RPMI8226 (cell line): ENCODE measurements around the gene CALML3.
"Not testable (repeated sequence)": the region's sequence is repeated elsewhere in the genome, so short reads cannot be mapped to it uniquely, and the experiment has no call there.

Experiments
- DNase-seq: peaks from one replicate; pipeline ENCODE4 v3.0.0-alpha.2; 2015

The CALML3 gene

DNA sequence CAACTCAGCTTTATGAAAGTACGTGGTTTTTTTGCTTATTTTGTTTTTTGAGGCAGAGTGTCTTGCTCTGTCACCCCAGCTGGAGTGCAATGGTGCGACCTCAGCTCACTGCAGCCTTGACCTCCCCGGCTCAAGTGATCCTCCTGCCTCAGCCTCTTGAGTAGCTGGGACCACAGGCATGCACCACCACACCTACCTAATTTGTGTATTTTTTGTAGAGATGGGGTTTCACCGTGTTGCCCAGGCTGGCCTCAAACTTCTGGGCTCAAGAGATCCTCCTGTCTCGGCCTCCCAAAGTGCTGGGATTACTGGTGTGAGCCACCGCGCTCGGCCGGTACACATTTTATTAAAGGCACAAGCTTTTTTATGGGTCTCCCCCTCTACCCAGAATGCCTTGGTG is 34.3 kb downstream of the CALML3 start:
- not testable (repeated sequence) for DNase-seq

DNA sequence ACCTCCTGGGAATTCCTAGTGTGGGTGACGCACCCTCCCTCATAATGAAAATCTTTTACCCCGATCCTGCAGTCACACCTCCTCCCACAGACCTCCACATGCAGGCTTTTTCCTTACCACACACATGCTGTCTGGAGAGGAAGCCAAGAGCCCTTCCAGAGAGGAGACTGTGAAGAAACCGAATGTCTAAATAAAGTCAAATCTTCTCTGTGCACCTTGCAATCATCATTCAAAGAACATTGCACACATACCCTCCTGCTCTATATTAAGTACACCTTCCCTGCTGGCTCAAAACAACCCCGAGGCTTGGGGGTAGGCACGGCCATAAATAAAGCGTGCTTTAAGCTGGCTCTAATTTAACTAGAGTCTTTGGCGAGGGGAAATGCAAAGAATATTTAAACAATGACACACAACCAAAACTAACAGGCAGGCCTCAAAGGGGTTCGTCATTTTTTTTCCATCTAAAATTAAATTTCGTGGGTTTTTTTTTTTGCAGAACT is 34.9 kb downstream of the CALML3 start:
- no peak for DNase-seq

DNA sequence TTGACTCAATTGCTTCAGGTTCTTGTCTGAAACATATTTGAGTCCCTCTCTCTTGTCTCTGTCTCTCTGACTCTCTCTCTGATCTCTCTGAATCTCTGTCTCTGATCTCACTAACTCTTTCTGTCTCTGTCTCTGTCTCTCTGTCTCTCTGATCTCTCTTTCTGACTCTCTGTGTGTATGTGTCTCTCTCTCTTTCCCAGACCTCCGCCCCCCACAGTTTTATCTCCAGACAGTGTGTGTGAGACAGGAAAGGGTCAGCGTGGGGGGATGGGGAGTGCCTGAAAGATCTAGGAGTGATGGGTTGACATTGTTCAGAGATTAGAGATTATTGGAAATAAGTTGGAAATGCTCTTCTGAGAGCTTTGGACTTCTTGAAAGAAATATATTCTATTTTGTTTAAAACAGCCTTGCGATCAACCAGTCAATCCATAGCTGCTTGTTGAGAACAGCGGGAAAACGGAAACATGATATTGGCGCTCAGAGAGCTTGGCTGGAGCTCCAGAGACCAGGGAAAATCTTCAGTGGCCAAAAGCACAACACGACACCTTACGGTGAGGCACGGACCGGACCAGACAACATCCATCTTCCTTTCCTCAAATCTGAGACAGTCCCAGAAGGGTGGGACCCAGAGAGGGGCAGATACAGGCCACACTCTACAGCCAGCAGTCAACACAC is 35.5 kb downstream of the CALML3 start:
- no peak for DNase-seq

DNA sequence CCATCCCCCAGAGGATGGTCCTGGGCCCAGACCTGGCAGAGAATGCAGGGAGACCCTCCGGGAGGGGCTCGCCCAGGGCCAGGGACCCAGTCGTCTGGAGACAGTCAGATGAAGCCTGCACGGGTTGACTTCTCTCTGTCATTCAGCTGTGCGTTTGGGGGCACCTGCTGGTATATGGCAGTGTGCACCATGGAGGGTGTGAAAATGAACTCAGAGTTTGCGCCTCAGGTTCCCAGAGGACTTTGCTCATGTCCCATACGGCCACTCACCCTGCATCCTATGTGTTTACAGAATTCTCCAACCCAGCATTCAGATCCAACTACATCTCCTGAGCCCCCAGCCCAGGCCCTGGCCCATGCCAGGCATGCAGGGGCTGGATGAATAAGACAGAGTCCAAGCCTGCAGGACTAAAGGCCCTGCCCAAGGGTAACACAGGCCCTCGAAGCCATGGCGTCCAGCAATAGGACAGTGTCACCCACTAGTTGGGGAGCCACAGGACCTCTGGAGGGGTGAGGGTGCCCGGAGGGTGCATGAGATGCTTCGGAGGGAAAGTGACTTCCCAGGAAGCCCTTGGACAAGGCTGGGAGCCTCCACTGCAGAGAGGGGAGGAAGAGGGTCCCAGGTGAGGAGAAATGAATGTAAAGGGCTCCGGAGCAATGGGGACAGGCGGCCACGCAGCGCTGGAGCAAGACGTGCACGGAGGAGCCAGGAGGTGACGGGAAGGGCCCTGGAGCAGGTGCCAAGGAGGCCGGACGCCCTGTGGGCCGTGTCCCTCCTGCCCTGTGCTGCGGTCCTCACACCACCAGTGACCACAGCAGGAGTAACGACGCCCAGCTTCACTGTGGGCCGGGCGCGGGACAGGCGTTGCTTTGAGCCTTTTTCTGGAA is 36.3 kb downstream of the CALML3 start:
- no peak for DNase-seq

DNA sequence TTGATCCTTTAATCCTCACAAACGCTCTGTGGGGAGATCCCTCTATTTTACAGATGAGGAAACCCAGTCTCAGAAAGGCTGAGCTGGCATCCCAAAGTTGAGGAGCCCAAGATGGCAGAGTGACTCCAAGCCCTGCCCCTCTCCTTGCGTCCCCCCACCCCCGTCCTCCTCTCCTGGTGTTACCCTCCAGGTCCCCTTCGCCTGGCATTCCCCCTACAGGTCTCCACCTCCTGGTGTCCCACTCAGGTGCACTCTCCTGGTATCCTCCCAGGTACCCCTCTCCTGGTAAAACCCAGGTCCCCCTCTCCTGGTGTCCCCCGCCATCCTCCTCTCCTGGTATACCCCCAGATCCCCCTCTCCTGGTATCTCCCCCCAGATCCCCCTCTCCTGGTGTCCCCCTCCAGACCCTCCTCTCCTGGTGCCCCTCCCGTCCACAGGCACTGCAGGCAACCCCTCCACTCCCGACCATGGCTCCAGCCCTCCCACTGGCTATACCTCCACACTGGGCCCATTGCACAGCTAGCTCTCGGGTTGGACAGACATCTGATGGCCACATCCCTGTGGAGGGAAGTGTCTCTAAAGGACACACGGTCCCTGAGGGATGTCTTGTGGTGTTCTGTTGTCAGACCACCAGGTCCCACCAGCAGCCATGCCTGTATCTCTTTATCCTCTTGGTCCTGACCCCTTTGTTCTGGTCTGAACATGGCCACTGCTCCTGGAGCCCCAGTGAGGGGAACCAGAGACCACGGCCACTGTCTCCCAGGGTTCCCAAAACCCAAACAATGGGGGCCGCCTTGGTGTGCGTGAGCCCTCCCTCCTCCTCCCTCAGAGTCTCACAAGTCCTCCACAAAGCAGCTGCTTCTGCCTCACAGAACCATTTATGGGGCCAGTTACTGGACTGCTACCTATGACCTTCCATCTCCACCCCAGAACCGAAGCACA is 37.2 kb downstream of the CALML3 start:
- no peak for DNase-seq

DNA sequence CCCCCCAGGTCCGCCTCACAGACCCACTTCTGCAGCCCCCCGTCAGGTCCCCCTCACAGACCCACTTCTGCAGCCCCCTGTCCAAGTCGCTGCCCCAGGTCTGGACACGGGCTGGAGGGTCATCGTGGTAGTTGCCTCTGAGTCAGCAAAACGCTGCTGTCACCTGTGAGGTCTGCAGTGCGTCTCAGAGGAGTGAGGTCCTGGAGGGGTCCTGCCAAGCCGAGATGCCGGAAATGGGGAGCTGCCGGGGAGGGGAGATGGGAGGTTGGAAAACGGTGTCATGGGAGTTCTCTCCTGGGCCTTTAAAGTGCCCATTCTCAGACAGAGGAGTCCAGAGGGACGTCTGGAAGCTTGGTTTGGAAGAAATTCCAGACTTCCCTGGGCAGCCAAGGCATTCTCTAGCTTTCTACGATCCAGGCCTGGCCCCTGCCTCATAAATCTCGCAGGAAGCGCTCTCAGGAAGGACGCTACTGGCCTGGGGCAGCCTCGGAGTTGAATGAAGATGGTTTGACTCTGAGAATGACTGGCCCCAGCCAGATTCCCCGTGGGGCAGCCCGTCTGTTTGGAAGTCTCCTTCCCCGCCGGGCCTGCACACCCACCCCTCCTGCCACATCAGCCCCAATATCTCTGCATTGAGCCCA is 38.7 kb downstream of the CALML3 start:
- no peak for DNase-seq

DNA sequence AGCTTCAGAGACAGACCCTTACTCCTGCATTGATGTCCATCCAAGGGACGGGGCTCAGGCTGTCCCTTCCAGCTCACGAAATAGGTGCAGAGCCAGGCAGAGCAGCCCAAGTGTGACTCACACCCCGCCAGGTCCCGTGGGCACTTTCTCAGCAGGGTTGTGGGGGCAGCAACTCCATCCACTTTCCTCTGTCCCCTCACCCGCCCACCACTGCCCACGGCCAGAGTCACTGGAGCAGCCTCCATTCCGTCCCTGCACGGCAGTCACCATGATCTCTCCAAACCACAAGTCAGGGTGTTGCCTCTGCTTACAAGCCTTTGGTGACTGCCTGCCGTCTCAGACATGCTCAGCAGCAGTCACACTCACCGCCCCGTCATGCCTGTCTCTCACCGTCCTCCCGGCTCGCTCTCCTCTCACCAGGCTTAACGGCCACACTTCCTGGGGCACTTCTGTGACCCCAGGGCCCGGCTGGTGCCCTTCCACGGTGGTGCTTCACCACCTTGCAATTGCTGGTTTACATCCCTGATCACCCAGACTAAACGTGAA is 39.3 kb downstream of the CALML3 start:
- DNase-seq, result no peak

DNA sequence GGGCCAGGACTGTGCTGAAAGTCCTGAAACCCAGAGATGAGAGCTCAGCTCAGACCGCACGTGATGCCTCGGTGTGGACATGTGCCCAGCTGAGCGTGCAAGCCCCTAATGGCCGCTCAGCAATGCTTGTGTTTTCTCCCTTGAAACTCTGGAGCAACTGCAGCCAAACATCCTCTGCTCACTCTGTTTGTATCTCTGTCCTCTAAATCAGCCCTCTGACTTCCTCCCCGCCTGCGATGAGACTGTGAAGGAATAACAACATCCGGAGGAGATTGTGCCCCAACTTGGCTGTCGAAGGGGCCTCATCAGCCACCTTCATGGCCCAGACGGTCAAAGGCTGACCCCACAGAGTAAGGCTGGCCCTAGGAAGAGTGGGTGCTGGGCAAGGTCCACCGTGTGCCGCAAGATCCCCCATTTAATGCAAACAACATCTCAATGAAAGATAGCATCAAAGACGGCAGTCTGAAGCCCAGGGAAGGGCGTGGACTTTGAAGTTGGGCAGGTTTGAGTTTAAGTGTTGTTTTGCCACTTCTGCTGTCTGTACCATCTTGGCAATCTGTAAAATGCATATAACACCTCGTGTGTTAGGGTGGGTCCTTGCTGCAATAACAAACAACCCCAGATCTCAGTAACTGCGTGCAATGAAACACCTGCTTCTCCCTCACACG is 39.9 kb downstream of the CALML3 start:
- DNase-seq, result no peak

DNA sequence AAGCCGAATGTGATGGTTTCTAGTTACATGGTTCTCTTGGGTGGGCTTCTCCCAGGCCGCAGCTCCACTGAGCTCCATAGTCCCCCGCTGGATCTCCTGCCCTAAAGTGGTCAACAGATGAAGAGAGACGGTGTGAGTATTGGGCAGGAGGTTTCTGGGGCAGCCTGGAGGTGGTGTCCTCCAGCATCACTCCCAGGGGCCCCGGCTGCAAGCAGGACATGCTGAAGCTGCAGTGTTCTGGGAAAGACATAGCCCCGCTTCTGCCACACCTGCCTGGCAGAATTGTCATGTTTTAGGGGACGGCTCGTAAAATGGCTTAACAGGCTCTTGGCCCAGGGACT is 40.4 kb downstream of the CALML3 start:
- DNase-seq, result no peak

DNA sequence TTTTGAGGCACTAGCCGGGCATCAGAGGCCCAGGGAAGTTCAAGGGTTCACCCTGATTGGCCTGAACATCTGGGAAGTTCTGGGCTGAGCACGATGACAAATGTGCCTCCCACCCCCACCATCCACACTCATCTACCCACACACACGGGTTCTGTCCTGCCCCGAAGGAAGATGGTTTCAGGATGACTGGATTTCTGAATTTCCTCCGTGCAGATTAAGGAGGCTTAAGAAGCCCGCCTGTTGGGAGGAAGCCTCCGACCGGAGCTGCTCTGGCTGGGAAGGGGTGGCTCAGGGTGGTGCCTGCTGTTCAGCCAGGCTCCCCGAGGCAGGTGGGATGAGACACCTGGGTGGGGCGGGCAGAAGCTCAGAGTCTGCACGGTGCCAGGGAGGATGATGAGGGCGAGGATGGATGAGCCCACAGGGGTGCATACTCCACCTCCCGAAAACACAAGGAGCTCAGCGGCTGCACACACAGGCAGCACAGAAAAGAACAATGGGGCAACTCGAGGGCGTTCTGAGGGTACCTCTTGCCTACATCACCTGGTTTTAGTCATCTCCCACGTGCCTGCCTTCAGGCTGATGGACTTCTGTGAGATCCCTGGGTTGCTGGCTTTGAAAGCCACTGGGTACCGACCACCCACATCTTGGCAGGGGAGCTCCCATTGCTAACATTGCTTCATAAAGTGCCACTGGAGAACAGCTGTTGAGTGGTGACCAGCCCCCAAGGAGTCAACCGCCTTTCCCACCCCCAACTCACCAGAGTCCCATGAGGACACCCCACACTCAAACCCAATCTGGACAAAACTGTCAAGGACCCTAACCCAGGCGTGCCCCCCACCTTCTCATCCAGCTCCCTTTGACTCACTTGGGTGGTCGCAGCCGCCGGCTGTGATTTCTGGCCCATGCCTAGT is 41.2 kb downstream of the CALML3 start:
- DNase-seq, result no peak

DNA sequence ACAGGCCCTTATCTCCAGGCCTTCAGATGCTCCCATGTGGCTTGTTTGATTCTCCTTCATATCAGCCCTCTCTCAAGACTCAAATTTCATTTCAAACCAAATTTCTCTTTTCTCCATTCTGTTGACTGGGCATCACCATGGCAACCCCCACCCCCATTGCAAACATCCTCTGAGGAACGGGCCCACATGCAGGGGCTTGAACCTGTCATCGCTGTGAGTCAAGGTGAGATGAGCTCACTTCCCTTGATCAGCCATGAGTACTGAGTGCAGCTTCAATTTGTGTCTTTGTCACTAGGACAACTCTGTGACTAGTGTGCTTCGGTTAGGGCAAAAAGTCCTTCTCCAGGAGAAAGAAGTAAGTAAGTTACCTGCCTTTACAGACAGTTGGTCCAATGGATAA is 41.9 kb downstream of the CALML3 start:
- no peak for DNase-seq

DNA sequence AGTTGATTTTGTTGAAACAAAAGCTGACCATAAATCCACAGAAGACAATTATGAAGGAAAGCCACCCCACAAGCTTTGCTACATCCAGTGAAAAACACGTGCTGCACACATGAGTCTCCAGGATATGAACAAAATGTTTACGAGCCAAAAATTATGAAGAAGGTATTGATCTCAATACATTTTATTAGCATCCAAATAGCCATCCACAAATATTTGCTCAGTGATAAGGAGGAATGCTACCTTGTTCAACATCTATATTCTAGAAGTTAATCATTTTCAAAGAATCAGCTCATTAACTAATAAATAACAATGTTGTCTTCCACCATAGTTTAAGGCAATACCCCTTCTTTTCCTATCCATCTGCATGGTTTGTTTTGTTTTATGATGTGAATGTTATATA is 42.7 kb downstream of the CALML3 start:
- DNase-seq, result no peak

DNA sequence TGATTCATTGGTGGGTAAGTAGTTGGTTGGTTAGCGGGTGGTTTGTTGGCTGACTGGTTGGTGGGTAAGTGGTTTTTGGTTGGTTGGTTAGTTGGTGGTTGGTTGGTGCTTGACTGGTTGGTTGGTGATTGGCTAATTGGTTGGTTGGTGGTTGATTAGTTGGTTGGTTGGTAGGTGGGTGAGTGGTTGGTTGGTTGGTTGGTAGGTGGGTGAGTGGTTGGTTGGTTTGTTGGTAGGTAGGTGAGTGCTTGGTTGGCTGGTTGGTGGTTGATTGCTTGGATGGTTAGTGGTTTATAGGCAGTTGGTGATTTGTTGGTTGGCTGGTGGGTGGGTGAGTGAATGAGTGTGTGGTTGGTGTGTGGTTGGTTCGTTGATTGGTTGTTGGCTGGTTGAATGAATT is 44.2 kb downstream of the CALML3 start:
- DNase-seq, result no peak

DNA sequence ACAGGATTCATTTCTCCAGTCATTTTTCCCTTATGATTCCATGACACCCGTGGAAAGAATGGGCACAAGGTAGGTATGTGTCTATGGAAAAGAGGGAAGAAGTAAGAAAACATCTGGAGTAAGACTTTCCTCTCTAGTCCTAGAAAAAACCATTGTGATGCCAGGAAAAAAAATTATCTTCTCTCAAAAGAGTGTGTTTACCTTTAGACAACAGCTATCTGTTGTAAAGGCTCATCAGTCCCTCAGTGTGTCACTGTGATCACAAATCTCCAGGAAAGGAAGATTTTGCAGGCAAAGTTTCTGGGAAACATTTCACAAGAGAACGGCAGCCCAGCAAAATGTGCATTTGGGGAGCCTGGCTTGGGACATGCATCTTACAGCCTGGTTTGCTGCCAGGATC is 44.8 kb downstream of the CALML3 start:
- no peak for DNase-seq

DNA sequence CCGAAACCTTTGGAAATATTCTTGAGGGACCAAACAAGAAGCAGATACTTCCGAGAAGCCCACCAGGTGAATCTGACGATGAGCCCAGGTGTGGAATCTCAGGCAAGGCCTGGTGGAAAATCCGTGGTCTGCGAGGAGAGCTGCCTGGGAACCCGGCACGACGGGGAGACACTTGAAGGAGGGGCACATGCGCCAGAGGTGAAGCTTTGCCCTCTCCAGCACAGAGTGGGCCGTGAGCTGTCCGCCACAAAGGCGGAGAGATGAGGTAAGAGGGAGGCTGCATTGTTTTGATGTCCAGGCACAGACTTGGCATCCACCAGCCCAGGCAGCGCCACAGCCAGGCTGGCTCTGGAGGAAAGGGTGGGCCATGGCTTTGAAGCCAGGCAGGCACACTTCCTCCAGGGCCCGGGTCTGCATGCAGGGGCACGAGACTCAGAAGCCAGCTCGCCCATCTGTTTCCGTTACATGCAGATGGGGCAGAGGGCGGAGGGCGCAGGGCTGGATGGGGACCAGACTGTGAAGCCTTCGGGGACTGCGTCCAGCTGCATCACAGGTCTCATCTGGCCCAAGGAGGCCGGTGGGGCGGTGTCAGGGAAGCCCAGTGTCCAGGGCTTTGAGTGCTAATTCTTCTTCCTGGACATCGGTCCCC is 45.4 kb downstream of the CALML3 start:
- DNase-seq, result no peak

DNA sequence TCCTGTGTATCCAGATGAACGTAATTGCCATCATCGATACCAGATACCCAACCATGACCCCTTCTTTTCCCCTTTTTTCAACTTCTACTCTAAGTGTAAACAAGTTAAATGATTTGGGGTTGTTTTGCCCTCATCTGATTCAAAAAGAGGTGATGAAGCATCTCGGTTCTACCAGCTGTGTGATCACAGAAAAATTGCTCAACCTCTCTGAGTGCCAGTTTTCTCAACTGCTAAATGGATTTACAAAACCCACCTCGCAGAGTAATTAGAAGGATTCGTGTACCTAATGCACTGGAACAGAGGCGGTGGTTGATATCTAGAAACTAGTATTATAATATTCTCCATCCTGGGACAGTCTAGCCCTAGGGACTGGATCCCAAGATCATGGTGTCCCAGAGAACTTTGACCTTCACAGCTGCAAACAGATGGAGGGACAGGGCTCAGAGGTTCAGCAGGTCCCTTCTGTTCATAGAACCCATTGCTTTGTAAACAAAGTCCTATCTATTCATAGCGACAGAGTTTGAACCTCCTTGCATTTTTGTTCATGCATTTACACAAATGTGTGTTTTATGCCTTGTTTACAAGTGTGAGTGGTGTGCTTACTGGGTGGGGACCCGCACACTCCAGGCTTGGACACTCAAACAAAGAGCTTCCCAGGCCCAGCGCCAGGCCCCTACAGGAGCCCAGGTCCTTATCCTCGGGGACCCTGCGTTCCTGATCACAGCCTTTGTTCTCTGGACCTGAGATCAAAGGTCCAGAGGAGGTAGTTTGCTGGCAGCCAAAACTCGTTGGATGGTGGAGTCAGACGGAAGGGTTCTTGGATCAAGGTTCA is 46.4 kb downstream of the CALML3 start:
- no peak for DNase-seq

DNA sequence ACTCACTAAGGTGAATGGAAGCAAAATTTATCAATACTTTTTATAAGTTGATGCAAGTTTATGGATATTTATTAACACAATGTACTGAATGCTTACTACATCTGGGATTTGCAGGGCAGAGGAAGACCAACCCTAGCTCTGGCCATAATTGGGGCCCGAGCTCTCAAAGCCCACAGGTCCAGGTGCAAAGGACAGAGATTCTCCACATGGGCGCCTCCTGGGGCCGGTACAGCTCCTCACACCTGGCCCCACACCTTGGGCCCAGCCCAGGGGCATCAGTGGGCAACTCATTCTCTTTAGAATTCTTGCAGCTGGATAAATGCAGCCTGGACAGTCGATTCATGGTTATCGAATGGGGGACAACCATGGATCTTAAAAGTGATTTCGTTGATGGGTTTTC is 47.1 kb downstream of the CALML3 start:
- no peak for DNase-seq

DNA sequence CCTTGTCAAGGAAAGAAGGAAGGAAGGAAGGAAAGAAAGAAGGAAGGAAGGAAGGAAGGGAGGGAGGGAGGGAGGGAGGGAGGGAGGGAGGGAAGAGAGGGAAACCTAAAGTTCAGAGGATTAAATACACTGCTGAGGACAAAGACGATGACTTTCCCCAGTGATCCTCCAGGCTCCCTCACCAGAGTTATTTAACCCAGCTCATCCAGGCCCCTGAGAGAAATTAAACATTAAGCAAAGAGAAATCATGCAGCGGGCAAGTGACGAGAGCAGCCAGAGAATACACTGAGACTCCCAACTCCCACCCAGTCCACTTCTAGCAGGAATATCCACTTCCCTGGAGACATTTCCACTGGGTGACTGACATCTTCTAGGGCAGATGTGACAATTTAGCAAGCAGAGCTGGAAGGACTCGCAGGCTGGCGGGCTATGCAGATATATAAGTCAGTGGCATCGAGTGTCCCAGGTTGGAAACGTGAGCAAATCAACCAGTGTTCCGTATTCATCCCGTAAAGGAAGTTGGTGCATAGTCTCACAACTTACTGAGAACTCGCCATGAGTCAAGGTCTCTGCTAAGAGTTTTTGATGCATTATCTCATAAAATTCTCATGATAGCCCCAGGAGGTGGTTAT is 48.7 kb downstream of the CALML3 start:
- no peak for DNase-seq
